GM19099 (cell line): ENCODE measurements around the gene GASK1A.

ENCODE experiments used
- POLR2A ChIP-seq: IDR thresholded peaks from 3 replicates; pipeline ENCODE4 v1.6.1; 2011; ENCODE audit warnings: low read depth; ENCODE audit not compliant: insufficient read length; ENCODE audit errors: extremely low read depth

Gene GASK1A

DNA sequence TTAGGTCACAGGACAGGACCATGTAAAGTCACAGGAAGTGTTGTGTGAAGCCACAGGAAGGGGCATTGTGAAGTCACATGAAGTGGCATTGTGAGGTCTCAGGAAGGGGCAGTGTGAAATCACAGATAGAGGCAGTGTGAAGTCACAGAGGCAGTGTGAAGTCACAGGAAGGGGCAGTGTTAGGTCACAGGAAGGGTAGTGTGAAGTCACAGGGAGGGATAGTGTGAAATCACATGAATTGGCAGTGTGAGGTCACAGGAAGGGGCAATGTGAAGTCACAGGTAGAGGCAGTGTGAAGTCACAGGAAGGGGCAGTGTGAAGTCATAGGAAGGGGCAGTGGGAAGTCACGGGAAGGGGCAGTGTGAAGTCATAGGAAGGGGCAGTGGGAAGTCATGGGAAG is 37.9 kb downstream of the GASK1A start:
- no peak for TF ChIP-seq POLR2A

DNA sequence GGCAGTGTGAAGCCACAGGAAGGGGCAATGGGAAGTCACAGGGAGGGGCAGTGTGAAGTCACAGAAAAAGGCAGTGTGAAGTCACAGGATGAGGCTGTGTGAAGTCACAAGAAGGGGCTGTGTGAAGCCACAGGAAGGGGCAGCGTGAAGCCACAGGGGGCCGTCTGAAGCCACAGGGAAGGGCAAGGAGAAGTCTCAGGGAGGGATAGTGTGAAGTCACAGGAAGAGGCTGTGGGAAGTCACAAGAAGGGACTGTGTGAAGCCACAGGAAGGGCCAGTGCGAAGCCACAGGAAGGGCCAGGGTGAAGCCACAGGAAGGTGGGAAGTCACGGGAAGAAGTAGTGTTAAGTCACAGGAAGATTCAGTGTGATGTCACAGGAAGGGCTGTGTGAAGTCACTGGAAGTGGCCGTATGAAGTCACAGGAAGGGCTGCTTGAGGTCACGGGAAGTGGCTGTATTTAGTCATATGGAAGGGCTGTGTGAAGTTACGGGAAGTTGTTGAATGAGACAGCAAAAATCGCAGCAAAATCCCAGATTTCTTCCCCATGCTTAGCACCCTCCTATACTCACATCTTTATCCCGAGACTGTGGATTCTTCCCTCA is 38.6 kb downstream of the GASK1A start:
- TF ChIP-seq POLR2A: no peak

DNA sequence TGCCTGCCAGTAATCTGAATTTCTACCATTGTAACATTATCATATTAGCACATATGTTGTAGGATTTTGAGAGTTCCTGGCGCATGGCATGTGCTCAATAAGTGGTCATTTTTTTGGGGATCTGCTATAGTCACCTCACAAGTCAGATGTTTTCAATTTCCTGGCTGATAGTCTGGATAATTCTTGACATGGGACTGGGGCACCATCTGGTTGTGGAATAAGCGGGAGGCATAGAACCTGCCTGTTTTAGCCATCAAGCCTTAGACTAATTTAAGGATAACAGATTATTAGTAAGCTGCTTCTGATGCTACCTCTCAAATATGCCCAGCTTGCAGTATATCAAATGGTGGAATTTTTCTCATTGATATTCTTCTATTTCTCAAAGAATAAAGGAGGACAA is 39.1 kb downstream of the GASK1A start:
- no peak for TF ChIP-seq POLR2A

DNA sequence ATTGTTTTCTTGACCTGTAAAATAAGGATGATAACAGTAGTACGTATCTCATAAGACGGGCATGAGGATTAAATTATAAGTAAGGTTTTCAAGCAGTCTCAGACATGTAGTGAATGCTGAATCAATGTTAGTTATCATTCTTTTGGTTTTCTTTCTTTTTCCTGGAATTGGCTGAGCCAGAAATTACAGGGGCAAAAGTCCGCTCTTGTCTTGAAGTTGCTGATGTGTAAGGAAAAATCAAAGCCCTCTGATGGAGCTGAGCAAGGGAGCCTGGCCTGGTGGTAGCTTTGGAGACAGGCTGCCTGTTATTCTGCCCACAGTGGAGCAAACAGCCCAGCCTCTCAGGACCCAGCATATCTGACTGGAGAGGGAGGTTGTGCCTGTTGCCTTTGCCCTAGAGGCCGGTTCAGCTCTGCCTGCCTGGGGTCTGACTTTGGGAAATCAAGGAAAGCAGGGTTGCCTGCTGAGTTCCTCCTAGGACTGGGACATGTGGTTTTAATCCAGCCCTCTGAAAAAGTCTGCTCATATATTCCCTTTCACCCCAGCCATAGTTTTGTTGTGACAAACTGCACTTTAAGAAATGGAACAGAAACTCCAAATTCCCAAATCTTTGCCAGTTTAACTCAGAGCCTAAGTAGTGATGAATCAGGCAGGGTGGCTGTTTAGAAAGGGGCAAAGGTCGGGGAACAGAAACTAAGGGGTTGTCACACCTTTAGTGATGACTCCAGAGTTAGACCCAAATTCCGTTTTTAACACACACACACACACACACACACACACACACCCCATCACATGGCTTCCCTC is 40.1 kb downstream of the GASK1A start:
- no peak for TF ChIP-seq POLR2A

DNA sequence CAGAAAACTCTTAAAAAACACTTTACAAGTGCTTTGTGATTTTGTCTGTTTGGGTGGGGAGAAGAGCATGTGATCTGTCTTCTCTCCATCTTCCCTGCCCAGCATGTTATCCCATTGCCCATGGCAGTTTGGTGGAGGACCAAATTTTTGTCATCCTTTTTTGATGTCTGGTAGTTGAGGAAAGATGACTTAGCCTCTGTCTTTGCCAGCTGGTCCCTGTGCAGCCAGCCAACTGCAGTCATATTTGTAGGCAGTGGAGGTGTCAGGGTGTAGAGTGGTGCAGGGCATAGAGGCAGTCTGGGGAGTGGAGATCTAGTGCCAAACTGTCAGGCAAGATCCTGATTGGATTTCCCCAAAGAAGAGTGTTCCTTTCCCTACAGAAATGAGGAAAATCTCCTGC is 40.7 kb downstream of the GASK1A start:
- no peak for TF ChIP-seq POLR2A

DNA sequence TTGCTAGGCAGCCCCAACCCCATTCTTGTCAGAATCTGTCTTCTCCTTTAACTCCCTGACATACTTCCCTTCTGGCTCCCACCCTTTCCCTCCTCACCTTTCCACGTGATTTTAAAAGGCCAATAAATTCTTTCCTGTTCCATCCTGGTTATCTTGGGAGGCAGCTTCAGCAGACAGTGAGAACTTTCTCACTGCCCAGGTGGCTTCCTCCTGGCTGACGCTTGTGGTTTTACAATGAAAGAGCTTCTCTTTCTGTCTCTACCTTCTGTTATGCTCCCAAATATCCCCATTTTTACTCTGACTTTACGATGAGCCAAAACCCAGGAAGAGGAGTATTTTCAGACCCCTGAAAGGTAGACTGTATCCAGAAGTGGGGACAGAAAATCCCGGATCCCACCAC is 42.1 kb downstream of the GASK1A start:
- no peak for TF ChIP-seq POLR2A

DNA sequence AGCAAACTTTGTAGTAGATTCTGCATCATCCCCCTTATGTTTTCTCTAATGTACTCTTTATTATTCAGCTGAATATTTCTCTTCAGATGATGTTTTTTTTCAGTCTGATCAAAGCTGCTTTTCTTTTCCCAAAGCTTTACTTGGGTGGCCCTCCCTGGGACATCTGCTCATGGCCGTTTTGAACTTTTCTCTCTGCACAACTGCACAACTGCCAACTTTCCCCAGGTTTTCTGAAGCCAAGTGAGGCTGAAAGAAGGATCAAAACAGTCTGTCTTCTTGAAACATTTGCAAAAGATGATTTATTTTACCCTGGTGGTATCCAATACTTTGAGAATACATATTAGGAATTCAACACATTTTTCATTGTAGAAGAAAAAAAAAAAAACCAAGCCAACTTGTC is 43.0 kb downstream of the GASK1A start:
- no peak for TF ChIP-seq POLR2A

DNA sequence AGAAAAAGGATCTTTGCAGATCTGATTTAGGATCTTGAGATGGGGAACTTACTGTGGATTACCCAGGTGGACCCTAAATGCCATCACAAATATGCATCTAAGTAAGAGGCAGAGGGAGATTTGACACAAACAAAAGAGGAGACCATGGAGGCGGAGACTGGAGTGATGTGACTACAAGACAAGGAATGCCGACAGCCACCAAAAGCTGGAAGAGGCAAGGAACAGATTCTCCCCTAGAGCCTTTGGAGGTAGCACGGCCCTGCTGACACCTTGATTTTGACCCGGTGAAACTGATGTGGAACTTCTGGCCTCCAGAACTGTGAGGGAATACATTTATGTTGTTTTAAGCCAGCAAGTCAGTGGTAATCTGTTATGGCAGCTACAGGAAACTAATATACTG is 44.0 kb downstream of the GASK1A start:
- TF ChIP-seq POLR2A: no peak

DNA sequence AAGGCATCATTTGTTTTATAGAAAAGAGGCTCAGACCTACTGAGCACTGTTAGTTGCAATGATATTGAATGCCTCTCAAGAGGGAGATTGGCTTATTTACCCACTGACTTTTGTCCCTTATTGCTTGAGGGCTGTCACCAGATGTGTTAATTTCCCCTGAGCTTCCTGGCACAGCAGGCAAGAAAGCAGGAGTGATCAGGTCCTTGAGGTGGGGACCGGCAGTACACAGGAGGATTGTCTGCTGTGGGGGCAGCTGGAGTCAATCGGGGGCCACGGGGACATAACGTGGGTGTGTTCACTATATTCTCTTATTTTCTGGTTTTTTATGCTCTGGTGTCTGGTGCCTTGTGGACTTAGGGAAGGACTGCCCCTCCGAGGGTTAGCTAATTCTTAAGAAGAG is 44.6 kb downstream of the GASK1A start:
- TF ChIP-seq POLR2A: no peak

DNA sequence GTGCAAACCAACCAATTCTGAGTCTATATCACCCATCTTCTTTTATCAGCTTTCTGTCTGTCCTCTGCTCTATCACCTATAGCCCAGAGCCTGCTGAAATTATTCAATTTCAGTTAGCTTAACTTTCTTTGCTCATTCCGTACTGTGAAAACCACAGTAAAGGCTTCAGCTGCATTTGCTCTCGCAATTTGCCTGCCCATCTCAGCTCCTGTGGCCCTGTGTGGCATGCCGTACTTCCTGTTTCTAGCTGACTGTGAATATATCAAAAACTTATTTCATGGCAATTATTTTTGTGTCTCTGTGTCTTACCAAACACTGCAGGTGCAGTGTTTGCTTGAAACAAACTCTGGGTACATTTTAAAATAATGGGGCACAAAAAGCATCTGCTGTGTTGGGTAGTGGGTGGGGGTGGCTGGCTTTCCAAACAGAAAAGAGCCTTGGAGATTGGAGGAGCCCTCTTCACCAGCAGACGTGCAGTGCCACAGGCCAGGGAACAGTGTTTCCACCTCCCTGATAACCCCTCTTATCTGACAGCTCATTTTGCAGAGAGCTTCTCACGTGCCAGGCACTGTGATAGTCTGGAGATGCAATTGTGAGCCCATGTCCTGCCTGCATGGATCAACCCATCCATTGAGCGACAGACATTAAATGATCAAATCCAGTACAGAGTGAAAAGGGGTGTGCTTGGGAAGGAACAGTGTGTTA is 45.2 kb downstream of the GASK1A start:
- no peak for TF ChIP-seq POLR2A

DNA sequence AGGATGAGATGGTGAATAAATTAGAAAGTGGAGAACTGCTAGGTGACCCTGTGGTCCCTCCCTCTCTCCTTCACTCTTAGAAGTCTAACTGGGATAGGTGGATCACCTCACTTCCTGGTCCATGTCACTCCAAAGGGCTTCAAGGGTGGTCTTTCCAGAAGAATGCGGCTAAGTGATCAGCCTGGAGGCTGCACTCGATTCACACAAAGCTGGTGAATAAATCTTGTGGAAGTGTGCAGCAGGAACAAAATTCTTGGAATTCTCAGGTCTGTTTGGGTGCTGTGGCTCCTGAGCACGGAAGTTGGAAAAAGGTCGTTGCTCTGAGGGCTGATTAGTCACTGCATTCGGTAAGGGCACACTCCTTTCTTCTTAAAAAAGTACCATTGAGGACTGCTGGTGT is 46.3 kb downstream of the GASK1A start:
- no peak for TF ChIP-seq POLR2A

DNA sequence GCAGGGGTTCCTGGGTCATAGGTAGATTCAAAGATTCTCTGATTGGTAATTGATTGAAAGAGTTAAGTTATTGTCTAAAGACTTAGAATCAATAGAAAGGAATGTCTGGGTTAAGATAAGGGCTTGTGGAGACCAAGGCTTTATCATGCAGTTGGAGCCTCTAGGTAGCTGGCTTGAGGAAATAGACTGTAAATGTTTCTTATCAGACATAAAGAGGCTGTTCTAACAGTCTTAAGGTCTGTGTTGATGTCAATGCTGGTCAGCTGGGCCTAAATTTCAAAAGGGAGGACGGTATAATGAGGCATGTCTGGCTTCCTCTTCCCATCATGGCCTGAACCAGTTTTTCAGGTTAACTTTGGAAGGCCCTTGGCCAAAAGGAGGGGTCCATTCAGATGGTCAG is 48.9 kb downstream of the GASK1A start:
- TF ChIP-seq POLR2A: no peak

DNA sequence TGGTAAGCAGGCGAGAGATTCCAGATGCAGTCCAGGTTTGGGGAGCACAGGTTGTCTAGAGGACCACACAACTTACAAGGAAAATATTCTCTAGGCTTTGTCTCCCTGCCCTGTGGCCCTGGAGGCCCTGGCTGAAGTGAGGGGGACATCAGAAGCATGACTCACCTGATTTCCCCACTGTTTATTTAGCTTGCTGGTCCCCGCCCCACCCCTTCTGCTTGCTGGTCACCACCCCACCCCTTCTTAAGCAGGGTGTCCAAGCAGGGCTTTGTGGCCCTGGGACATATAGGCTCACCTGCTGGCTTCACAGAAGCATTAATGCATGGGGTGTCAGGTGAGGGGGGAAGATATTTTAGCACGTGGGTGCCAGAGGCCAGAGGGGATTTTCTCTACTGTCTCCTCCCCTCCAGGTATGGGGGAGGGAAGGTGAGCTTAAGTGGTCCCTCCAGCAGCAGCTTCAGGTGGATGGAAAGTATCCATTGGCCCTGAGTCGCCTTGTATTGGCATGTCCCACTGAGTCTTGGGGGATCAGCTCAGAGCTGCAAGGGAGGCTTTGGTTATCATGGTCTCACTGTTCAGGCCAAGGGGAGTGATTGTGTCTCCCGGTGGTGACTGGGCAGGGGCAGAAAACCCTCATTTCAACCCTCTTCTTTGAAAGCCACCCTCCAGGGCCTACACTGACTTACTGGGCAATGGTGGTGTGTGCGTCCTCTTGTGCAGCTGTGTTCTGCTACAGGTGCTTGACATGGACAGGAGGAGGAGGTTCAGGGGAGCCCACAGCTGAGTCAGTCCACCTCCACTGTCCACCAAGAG is 49.8 kb downstream of the GASK1A start:
- no peak for TF ChIP-seq POLR2A

DNA sequence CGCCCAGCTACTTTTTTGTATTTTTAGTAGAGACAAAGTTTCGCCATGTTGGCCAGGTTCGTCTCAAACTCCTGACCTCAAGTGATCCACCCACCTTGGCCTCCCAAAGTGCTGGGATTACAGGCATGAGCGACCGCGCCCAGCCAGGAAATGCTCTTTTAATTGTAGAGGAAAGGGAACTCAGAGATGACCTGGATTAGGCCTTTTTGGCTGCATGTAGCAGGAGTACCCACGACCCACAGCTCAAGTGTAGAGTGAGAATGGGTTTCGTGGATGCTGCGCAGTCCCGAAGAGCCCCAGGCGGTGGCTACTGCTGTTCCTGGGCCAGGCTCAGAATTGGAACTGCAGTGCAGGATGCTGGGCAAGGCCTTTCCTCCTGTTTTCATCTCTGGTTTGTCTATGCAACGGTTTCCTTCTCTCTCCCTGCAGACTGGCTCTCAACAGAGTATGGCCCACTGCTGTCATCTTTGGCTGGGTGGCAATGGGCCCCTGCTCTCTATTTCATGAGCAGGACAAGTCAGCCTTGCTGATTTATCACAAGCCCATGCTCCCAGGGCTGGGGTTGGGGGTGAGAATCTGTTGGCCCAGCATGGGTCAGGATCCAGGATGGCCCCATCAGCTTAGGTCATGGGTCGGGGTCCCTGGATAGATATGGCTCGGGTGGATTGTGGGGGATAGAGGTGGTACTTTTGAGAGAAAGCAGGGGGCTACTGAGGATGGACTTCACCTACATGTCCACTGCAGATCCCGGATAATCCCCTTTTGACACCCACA is 51.2 kb downstream of the GASK1A start:
- no peak for TF ChIP-seq POLR2A
